K562 (cell line): ENCODE data around the gene SMIM21. TPM values are rescaled to one million over a fixed set of nuclear protein-coding genes. Genes with fewer than 3 reads are reported as not detected.

Experiments used
- ATAC-seq: fragments of 200-7000 bp; cut with Tn5 transposase; 3 replicates; pipeline ENCODE4 v1.9.1; 2020; ENCODE audit warnings: moderate library complexity
- BruUV-seq: library from RNA; stranded (reverse); fragments of 400-500 nt; replicated peaks from 2 replicates; lab custom pipeline; 2021; lab: Mats Ljungman, UMichigan
- CTCF ChIA-PET: fragments of 300-600 bp; formaldehyde crosslinking; extraction: SDS; loops from one replicate; lab custom pipeline; 2021; ENCODE audit warnings: low intra/inter-chr PET ratio; lab: Yijun Ruan, JAX
- POLR2A ChIA-PET: fragments of 300-600, 350-650 bp; sonication (Branson Sonifier 250); formaldehyde crosslinking; extraction: SDS; loops from one replicate; lab custom pipeline; 2021; ENCODE audit warnings: antibody characterized with exemption, inconsistent platforms; lab: Yijun Ruan, JAX
- DNase-seq, 4 experiments: peaks; one replicate each; pipeline versions ENCODE4 v3.0.0 to v3.0.0-alpha.2; 2011 to 2018; ENCODE audit warnings: low spot score in 3 of 4, mixed read lengths in 3 of 4; ENCODE audit errors: extremely low read depth in 1 of 4
- FAIRE-seq: peaks from 2 replicates; lab custom pipeline; 2011; peaks lifted over from hg19 to GRCh38; lab: Jason Lieb, UNC
- H2AFZ ChIP-seq: 2 replicates; pipeline ENCODE4 v1.6.0; 2011; ENCODE audit warnings: low read depth, low read length, control low read depth, inconsistent platforms
- H3K27ac ChIP-seq: fragments of 200-600 bp; 3 replicates; pipeline ENCODE4 v1.8.0; 2011; ENCODE audit warnings: low read depth, mild to moderate bottlenecking, control low read depth, inconsistent platforms, low read length, moderate library complexity, mixed read lengths; ENCODE audit errors: extremely low read depth
- H3K27me3 ChIP-seq, 2 experiments: fragments of 300-600 bp in 1 of 2; 2 replicates in 1 of 2; 3 replicates in 1 of 2; pipeline versions ENCODE4 v1.6.0 to v1.8.0; 2011; ENCODE audit warnings: inconsistent platforms in 2 of 2, low read length in 2 of 2, mild to moderate bottlenecking in 1 of 2, mixed read lengths in 1 of 2, moderate library complexity in 1 of 2; ENCODE audit not compliant: control insufficient read depth in 2 of 2, insufficient read depth in 2 of 2
- H3K36me3 ChIP-seq: fragments of 300-600 bp; 3 replicates; pipeline ENCODE4 v1.8.0; 2011; ENCODE audit warnings: mild to moderate bottlenecking, low read length, inconsistent platforms; ENCODE audit not compliant: control insufficient read depth, insufficient read depth
- H3K4me1 ChIP-seq, 2 experiments: fragments of 200-600 bp in 1 of 2; replicated peaks in 1 of 2; 2 replicates in 1 of 2; 3 replicates in 1 of 2; pipeline versions ENCODE4 v1.5.1 to v1.8.0; 2011; ENCODE audit warnings: inconsistent platforms in 2 of 2, low read length in 2 of 2, mild to moderate bottlenecking in 1 of 2, mixed read lengths in 1 of 2, moderate library complexity in 1 of 2; ENCODE audit not compliant: control insufficient read depth in 2 of 2, insufficient read depth in 2 of 2
- H3K4me2 ChIP-seq: 2 replicates; pipeline ENCODE4 v1.6.1; 2011; ENCODE audit warnings: low read length, control low read depth, inconsistent platforms, mixed read lengths; ENCODE audit not compliant: insufficient read depth
- H3K4me3 ChIP-seq: fragments of 200-600 bp; sonication (generic), shearing (Covaris generic); 2 replicates; pipeline ENCODE4 v1.5.1; 2016; ENCODE audit warnings: control low read depth, inconsistent platforms
- H3K79me2 ChIP-seq: fragments of 200-600 bp; 3 replicates; pipeline ENCODE4 v1.8.0; 2011; ENCODE audit warnings: low read length, inconsistent platforms; ENCODE audit not compliant: control insufficient read depth, insufficient read depth
- H3K9ac ChIP-seq, 2 experiments: 2 replicates each; pipeline versions ENCODE4 v1.6.0 to v1.6.1; 2011; ENCODE audit warnings: low read depth in 2 of 2, low read length in 2 of 2, control low read depth in 1 of 2, inconsistent platforms in 1 of 2, mild to moderate bottlenecking in 1 of 2, mixed read lengths in 1 of 2; ENCODE audit not compliant: insufficient read depth in 1 of 2
- H3K9me1 ChIP-seq: one replicate; pipeline ENCODE4 v1.6.0; 2011; ENCODE audit warnings: inconsistent platforms, mild to moderate bottlenecking, low read length, moderate library complexity; ENCODE audit not compliant: control insufficient read depth, insufficient read depth
- H3K9me3 ChIP-seq: replicated peaks from 2 replicates; pipeline ENCODE4 v1.5.1; 2011; ENCODE audit warnings: low read depth, low read length, inconsistent platforms; ENCODE audit not compliant: control insufficient read depth, insufficient read depth
- H4K20me1 ChIP-seq: replicated peaks from 2 replicates; pipeline ENCODE4 v1.6.1; 2011; ENCODE audit warnings: low read length, inconsistent platforms, mixed read lengths; ENCODE audit not compliant: control insufficient read depth, insufficient read depth
- ARNT ChIP-seq, 2 experiments: fragments of 450-650 bp; IDR thresholded peaks; 2 replicates each; pipeline ENCODE4 v1.6.1; 2016; ENCODE audit warnings: mild to moderate bottlenecking in 1 of 2
- ATF6 ChIP-seq: sonication (generic); formaldehyde crosslinking; IDR thresholded peaks from 2 replicates; pipeline ENCODE4 v1.4.0; 2020; ENCODE audit warnings: mild to moderate bottlenecking, missing genetic modification reagents
- BCL6 ChIP-seq: fragments of 250-450 bp; sonication (Bioruptor Pico); IDR thresholded peaks from 2 replicates; pipeline ENCODE4 v1.4.0; 2020
- DEAF1 ChIP-seq: fragments of 450-650 bp; formaldehyde crosslinking; IDR thresholded peaks from 2 replicates; pipeline ENCODE4 v1.4.0; 2020; ENCODE audit warnings: mild to moderate bottlenecking, moderate library complexity
- DMBX1 ChIP-seq: fragments of 250-450 bp; sonication (Bioruptor Pico); IDR thresholded peaks from 2 replicates; pipeline ENCODE4 v1.8.0; 2022; ENCODE audit warnings: inconsistent platforms, mild to moderate bottlenecking, moderate library complexity, borderline replicate concordance
- ESRRA ChIP-seq: fragments of 450-650 bp; IDR thresholded peaks from 2 replicates; pipeline ENCODE4 v1.6.1; 2014; ENCODE audit warnings: low read depth, mild to moderate bottlenecking, moderate library complexity, borderline replicate concordance
- HLTF ChIP-seq: fragments of 450-650 bp; IDR thresholded peaks from 2 replicates; pipeline ENCODE4 v1.6.1; 2016
- KLF1 ChIP-seq: fragments of 450-650 bp; IDR thresholded peaks from 2 replicates; pipeline ENCODE4 v1.6.1; 2016; ENCODE audit warnings: missing genetic modification characterization, missing compliant biosample characterization
- MECOM ChIP-seq: fragments of 250-450 bp; sonication (Bioruptor Pico); IDR thresholded peaks from 2 replicates; pipeline ENCODE4 v1.8.0; 2022; ENCODE audit warnings: inconsistent platforms
- NCOA6 ChIP-seq: fragments of 450-650 bp; IDR thresholded peaks from 2 replicates; pipeline ENCODE4 v1.6.1; 2017; ENCODE audit warnings: mild to moderate bottlenecking
- NR3C1 ChIP-seq: sonication (generic); formaldehyde crosslinking; IDR thresholded peaks from 2 replicates; pipeline ENCODE4 v1.8.1; 2022; ENCODE audit warnings: missing genetic modification reagents
- PHB ChIP-seq: fragments of 250-450 bp; sonication (Bioruptor Pico); IDR thresholded peaks from 2 replicates; pipeline ENCODE4 v1.5.0; 2021
- TCF15 ChIP-seq: fragments of 250-450 bp; sonication (Bioruptor Pico); IDR thresholded peaks from 2 replicates; pipeline ENCODE4 v1.8.0; 2022; ENCODE audit warnings: moderate library complexity, mild to moderate bottlenecking, inconsistent platforms
- YY1 ChIP-seq, 3 experiments: IDR thresholded peaks; 2 replicates each; pipeline ENCODE4 v1.6.1; 2011; ENCODE audit warnings: low read length in 2 of 3, mild to moderate bottlenecking in 2 of 3, moderate library complexity in 2 of 3, borderline replicate concordance in 1 of 3, control low read depth in 1 of 3, low read depth in 1 of 3; ENCODE audit not compliant: insufficient read depth in 3 of 3, insufficient replicate concordance in 2 of 3, control insufficient read depth in 1 of 3, insufficient read length in 1 of 3; ENCODE audit errors: extremely low read depth in 1 of 3
- ZNF212 ChIP-seq: fragments of 450-650 bp; formaldehyde crosslinking; IDR thresholded peaks from 2 replicates; pipeline ENCODE4 v1.4.0; 2020; ENCODE audit warnings: mild to moderate bottlenecking
- ZNF311 ChIP-seq: fragments of 250-450 bp; sonication (Bioruptor Pico); IDR thresholded peaks from 2 replicates; pipeline ENCODE4 v1.4.0; 2020; ENCODE audit warnings: mild to moderate bottlenecking, moderate library complexity
- ZNF431 ChIP-seq: sonication (generic); formaldehyde crosslinking; IDR thresholded peaks from 2 replicates; pipeline ENCODE4 v1.8.0; 2022; ENCODE audit warnings: mild to moderate bottlenecking, missing genetic modification reagents
- ZNF449 ChIP-seq: fragments of 250-450 bp; sonication (Bioruptor Pico); IDR thresholded peaks from 2 replicates; pipeline ENCODE4 v1.8.0; 2022; ENCODE audit warnings: moderate library complexity, mild to moderate bottlenecking, inconsistent platforms
- ZNF57 ChIP-seq: fragments of 450-650 bp; formaldehyde crosslinking; IDR thresholded peaks from 2 replicates; pipeline ENCODE4 v1.4.0; 2020; ENCODE audit warnings: mild to moderate bottlenecking, moderate library complexity
- WGBS: fragments of 100-300 bp; shearing (Covaris generic); methylation state at CpG from one replicate; pipeline ENCODE4 v1.1.6; 2016; ENCODE audit warnings: low coverage, mixed read lengths; ENCODE audit not compliant: insufficient coverage; ENCODE audit errors: missing lambda C conversion rate; 5-methylcytosine and 5-hydroxymethylcytosine counted together
- in situ Hi-C: fragments of 300-500 bp; cut with MboI; formaldehyde crosslinking; loops from 4 replicates; pipeline ENCODE4 v1.15.0; 2018; ENCODE audit warnings: inconsistent platforms, mixed read lengths
- intact Hi-C: fragments of 100-400 bp; cut with micrococcal nuclease; formaldehyde crosslinking; loops from 2 replicates; pipeline ENCODE4 v1.14.2; 2022
- polyA plus RNA-seq, 8 experiments: library from polyadenylated mRNA; depleted of rRNA in 4 of 8; stranded (reverse) in 5 of 8; unstranded in 3 of 8; fragments of >200 nt; fragmentation: Nextera tagmentation in 2 of 8; fragmentation: Illumina TruSeq in 1 of 8; extraction: Ambion mirVana in 2 of 8; extraction: Trizol in 1 of 8; gene quantifications; 2 replicates each; pipeline versions ENCODE4 v1.2.1 to v1.2.3, GENCODE V29; 2011 to 2014; ENCODE audit warnings: inconsistent platforms in 1 of 8, missing spikeins in 1 of 8
- total RNA-seq, 7 experiments: library from RNA; depleted of rRNA in 6 of 7; stranded (reverse); fragments of >200 nt in 6 of 7; fragmentation: Illumina TruSeq in 2 of 7; extraction: Trizol in 2 of 7; gene quantifications; 2 replicates each; pipeline versions ENCODE4 v1.2.1 to v1.2.3, GENCODE V29; 2011 to 2021; ENCODE audit warnings: low replicate concordance in 1 of 7

The SMIM21 gene
- total and polyA plus RNA-seq, 9 of the 15 experiments (the other 6 are each of a cell fraction or from before 2014, with no cell fraction given): not detected

GRCh38 chr18:75456199-75456631, 28.7 kb upstream of the SMIM21 start:
- H3K27me3 ChIP-seq: peaks cover 2 to 18% of the 10 kb centered on the region in 2 experiments; a peak in 3 of 5 replicates
- H2AFZ ChIP-seq: no peak overlapping the region
- H3K4me3 ChIP-seq: no peak overlapping the region
- intact Hi-C loops: no loop called here
- H3K9me1 ChIP-seq: no peaks in the 10 kb centered on the region
- no peak for ATAC-seq
- no peaks in the 10 kb centered on the region for H3K79me2 ChIP-seq
- H3K36me3 ChIP-seq: no peaks in the 10 kb centered on the region
- H4K20me1 ChIP-seq: no peaks in the 10 kb centered on the region
- POLR2A ChIA-PET: interaction anchor here (0.6 kb wide), 1 partner anchor 16 kb away, joined by 4 read pairs; no protein-coding TSS in a partner anchor
- WGBS: 3% methylated on average over 7 of the region's 19 CpGs
- CTCF ChIA-PET: no interaction called here
- TF ChIP-seq ZNF57: no peak
- no peak for TF ChIP-seq NR3C1
- no peak for TF ChIP-seq ESRRA
- no peak for TF ChIP-seq ZNF212 (CRISPR knock-in tag)
- no peak for TF ChIP-seq BCL6 (CRISPR knock-in tag)
- TF ChIP-seq DMBX1: no peak
- TF ChIP-seq YY1 (IDR thresholded peaks at IDR 0.05; ENCODE audit: borderline replicate concordance in 1 of 3, control insufficient read depth in 1 of 3, extremely low read depth in 1 of 3, insufficient read depth in 3 of 3, insufficient read length in 1 of 3, insufficient replicate concordance in 2 of 3, low read depth in 1 of 3, low read length in 2 of 3): no peak
- TF ChIP-seq KLF1 (tag): no peak
- TF ChIP-seq TCF15 (CRISPR knock-in tag): no peak
- TF ChIP-seq PHB: no peak
- TF ChIP-seq MECOM: no peak
- no peak for TF ChIP-seq ZNF431 (CRISPR knock-in tag)
- no peak for TF ChIP-seq HLTF
- no peak for TF ChIP-seq ZNF311 (CRISPR knock-in tag)
- no peak for TF ChIP-seq NCOA6
- TF ChIP-seq DEAF1: no peak
- no peak for TF ChIP-seq ARNT (IDR thresholded peaks at IDR 0.05)
- no peak for TF ChIP-seq ZNF449 (CRISPR knock-in tag)
- no peak for TF ChIP-seq ATF6 (CRISPR knock-in tag)
- TF ChIP-seq, all 486 proteins: peak for 0
- Histone ChIP-seq H3K4me1 (no peaks in the 10 kb centered on the region), H3K27ac (no peak overlapping the region), H3K4me2 (no peak overlapping the region), H3K9me3 (no peaks in the 10 kb centered on the region), H3K9ac (no peak overlapping the region)
- no peak for FAIRE-seq
- in situ Hi-C loops: no loop called here
- no peak for DNase-seq
- no TSS peak for BruUV-seq
